Measurements from ENCODE around the gene COIL. TPM values are rescaled to one million over a fixed set of nuclear protein-coding genes. Genes with fewer than 3 reads are reported as not detected.

The COIL gene
- total RNA-seq (2021; ENCODE audit: unreplicated experiment): 31.2 TPM
- 11.4 and 14.6 TPM in 2 replicates for polyA plus RNA-seq (2012)
- percentile 93 among the genes with signal in this experiment for Bru-seq, nascent RNA
- BruChase-seq, experiment 1, labeled RNA remaining after a 6-hour chase: percentile 73 among the genes with signal in this experiment
- BruChase-seq, experiment 2, labeled RNA remaining after a 2-hour chase: percentile 94 among the genes with signal in this experiment
- long read RNA-seq, transcript COIL-201 (7 exons, 2,650 nt): major isoform, 60 of 99 reads
- long read RNA-seq, partial matches to known transcripts: 20 of 99 reads
- long read RNA-seq, other reads (novel, unspliced or antisense): 19 of 99 reads

DNA sequence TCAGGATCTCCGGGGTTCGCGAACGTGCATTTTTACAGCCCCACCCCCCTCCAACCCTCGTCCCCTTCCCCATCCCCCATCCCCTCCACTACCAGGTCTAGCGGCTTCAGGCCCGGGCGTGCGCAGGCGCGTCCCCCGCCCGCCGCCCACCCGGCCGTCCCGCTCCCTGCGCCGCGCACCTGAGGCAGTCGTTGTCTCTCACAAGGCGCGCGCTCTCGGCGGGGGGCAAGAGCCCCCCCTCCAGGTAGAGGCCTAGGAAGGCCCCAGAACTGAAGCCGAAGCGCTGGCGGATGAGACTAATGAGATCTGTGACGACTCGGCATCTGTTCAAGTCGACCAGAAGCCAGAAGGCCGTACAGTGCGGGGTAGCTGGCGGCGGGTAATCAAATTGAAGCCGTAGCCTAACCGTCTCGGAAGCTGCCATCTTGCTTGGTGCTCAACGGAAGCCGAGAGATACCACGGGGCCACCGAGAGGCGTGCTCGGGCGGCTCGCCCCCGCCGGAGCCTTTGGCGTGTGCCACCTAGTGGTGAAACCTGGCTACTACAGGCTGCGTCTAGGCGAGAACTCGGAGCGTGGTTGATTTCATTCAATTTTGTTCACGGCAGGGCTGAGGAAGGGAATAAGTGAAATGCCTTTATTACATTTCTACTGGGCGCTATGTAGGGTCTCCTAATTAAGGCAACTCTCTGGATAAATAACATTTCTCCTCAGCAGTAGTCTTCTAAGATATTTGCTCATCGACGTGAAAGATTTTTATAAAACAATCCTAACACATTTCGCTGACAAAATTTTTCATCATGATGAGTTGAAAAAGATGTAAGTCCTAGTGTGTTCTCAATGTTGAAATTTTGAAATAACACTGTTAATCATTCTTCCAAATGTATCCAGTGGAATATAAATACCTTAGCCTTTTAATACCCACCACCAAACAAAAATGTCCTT, at the start of gene COIL:
Gene COIL (minus strand): TSS at position 455 of the 943 bp plus-strand sequence. CDS start 31 bp downstream, at position 424.
- intact Hi-C loops (cut with micrococcal nuclease): no loop called here
- H3K9ac ChIP-seq (ENCODE audit: low read length): peak within 1 kb of the TSS; percentile 93
- peaks cover 0 to 6% of the 10 kb centered on the region in 2 experiments; a peak in 1 of 4 replicates for H3K36me3 ChIP-seq (ENCODE audit: control insufficient read depth in 1 of 2, insufficient read depth in 2 of 2, low read length in 2 of 2)
- H3K4me1 ChIP-seq (ENCODE audit: control insufficient read depth in 1 of 2, insufficient read depth in 2 of 2, low read length in 2 of 2): peaks cover 7 to 18% of the 10 kb centered on the region in 2 experiments; a peak in 3 of 4 replicates
- H3K27me3 ChIP-seq (ENCODE audit: insufficient read depth, low read length): no peaks in the 10 kb centered on the region
- peaks cover 44% of the 10 kb centered on the region for H3K79me2 ChIP-seq (ENCODE audit: insufficient read depth, low read length)
- ChIA-PET POLR2A (interaction anchor here (0.7 to 3.1 kb wide), 5 partner anchors 17 to 262 kb away, joined by 3 to 14 read pairs (median 3); partner anchors contain the start of genes SCPEP1 and TRIM25), CTCF (interaction anchor here (0.7 to 1.1 kb wide), 7 partner anchors 10 to 461 kb away, joined by 3 to 8 read pairs (median 3); partner anchors contain the start of gene SCPEP1), RAD21 (ENCODE audit: low non-redundant PET in 1 of 2, low total read pairs in 2 of 2, uncharacterized antibody in 2 of 2, unreplicated experiment in 2 of 2) (interaction anchor here in 1 of 2 experiments (0.7 kb wide), 1 partner anchor 35 kb away, joined by 4 read pairs; no protein-coding TSS in a partner anchor)
- H3K27ac ChIP-seq (ENCODE audit: low read depth, low read length): peak within 1 kb of the TSS; percentile 88
- H4K20me1 ChIP-seq (ENCODE audit: insufficient read depth): no peaks in the 10 kb centered on the region
- DNase-seq (ENCODE audit: low read depth, low spot score) (peak; percentile 93), ATAC-seq (peak; percentile 91)
- TSS peak; percentile 93 for BruUV-seq (replicated peaks)
- H3K9me3 ChIP-seq (ENCODE audit: control insufficient read depth in 1 of 2, insufficient read depth in 1 of 2, low read depth in 1 of 2, low read length in 2 of 2): no peaks in the 10 kb centered on the region
- peak within 1 kb of the TSS; percentile 70 to 90 for H3K4me3 ChIP-seq (replicated peaks in 1 of 2; ENCODE audit: low read depth in 1 of 2, low read length in 2 of 2)
- peak; percentile 83 for TF ChIP-seq RAD21 (IDR thresholded peaks at IDR 0.05; ENCODE audit: low read depth)
- peak; percentile 89 for TF ChIP-seq POLR2A (IDR thresholded peaks at IDR 0.05; ENCODE audit: borderline replicate concordance, extremely low read depth, insufficient read depth, insufficient read length)
- TF ChIP-seq REST (IDR thresholded peaks at IDR 0.05; ENCODE audit: low read depth): no peak
- TF ChIP-seq ELF1 (IDR thresholded peaks at IDR 0.05; ENCODE audit: borderline replicate concordance, low read depth): no peak; the same call in 1 of the 2 replicates
- TF ChIP-seq SP1 (IDR thresholded peaks at IDR 0.05; ENCODE audit: low read depth): peak; percentile 62
- peak; percentile 83 for TF ChIP-seq ZFX (IDR thresholded peaks at IDR 0.05)
- peak; percentile 70 for TF ChIP-seq SIN3A (IDR thresholded peaks at IDR 0.05; ENCODE audit: low read depth)
- peak; percentile 85 for TF ChIP-seq POLR2AphosphoS5 (IDR thresholded peaks at IDR 0.05; ENCODE audit: low read depth, low read length)
- TF ChIP-seq, protein P1, sequence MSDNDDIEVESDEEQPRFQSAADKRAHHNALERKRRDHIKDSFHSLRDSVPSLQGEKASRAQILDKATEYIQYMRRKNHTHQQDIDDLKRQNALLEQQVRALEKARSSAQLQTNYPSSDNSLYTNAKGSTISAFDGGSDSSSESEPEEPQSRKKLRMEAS (IDR thresholded peaks at IDR 0.05): peak; percentile 97
- TF ChIP-seq YY1 (IDR thresholded peaks at IDR 0.05; ENCODE audit: extremely low read depth, insufficient replicate concordance, low read depth, low read length): peak; percentile 96
- no peak for TF ChIP-seq EZH2phosphoT487 (IDR thresholded peaks at IDR 0.05; ENCODE audit: borderline replicate concordance)
- TF ChIP-seq TCF7L2 (IDR thresholded peaks at IDR 0.05; ENCODE audit: borderline replicate concordance, extremely low read depth, insufficient read depth, insufficient read length): peak; percentile 80
- peak; percentile 95 to 100 (median 100) for TF ChIP-seq CTCF (IDR thresholded peaks at IDR 0.05 in 2 of 3, conservative IDR thresholded peaks at IDR 0.05 in 1 of 3; ENCODE audit: borderline replicate concordance in 1 of 3, insufficient read depth in 1 of 3, low read depth in 2 of 3, low read length in 2 of 3)
- TF ChIP-seq CBX3 (IDR thresholded peaks at IDR 0.05; ENCODE audit: low read depth): peak; percentile 97
- no peak for TF ChIP-seq ZNF274 (IDR thresholded peaks at IDR 0.05; ENCODE audit: low read depth, low read length)
- TF ChIP-seq, protein P2, sequence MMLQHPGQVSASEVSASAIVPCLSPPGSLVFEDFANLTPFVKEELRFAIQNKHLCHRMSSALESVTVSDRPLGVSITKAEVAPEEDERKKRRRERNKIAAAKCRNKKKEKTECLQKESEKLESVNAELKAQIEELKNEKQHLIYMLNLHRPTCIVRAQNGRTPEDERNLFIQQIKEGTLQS (IDR thresholded peaks at IDR 0.05): no peak
- peak; percentile 94 for TF ChIP-seq EGR1 (IDR thresholded peaks at IDR 0.05; ENCODE audit: low read depth)
- no peaks in the 10 kb centered on the region for H3K9me2 ChIP-seq (ENCODE audit: insufficient read depth)
- peak within 1 kb of the TSS; percentile 67 for H2AFZ ChIP-seq (ENCODE audit: low read depth, low read length, poor library complexity, severe bottlenecking)
- H3K4me2 ChIP-seq (ENCODE audit: low read length): peak within 1 kb of the TSS; percentile 61
